H1 (cell line): ENCODE data around the gene SYMPK. TPM values are rescaled to one million over a fixed set of nuclear protein-coding genes. Genes with fewer than 3 reads are reported as not detected.
A peak's percentile ranks its signal among the peaks of the same experiment; 100 is the strongest.

ENCODE experiments used
- CTCF ChIA-PET: fragments of 300-600 bp; sonication (Branson Sonifier 250); formaldehyde crosslinking; loops from one replicate; lab custom pipeline; 2021; ENCODE audit not compliant: partially characterized antibody; lab: Charles Lee
- POLR2A ChIA-PET: fragments of 300-600 bp; sonication (Branson Sonifier 250); formaldehyde crosslinking; loops from one replicate; lab custom pipeline; 2021; ENCODE audit warnings: inconsistent platforms; ENCODE audit not compliant: partially characterized antibody; lab: Charles Lee
- DNase-seq, 2 experiments: peaks; one replicate each; pipeline versions ENCODE4 v3.0.0 to v3.0.0-alpha.2; 2010 to 2022; ENCODE audit warnings: low spot score in 2 of 2, low read depth in 1 of 2, mixed read lengths in 1 of 2
- FAIRE-seq: peaks from 2 replicates; lab custom pipeline; 2011; peaks lifted over from hg19 to GRCh38; lab: Jason Lieb, UNC
- H2AFZ ChIP-seq: 2 replicates; pipeline ENCODE4 v1.8.1; 2012; ENCODE audit warnings: low read length, inconsistent platforms
- H2AK5ac ChIP-seq: 2 replicates; pipeline ENCODE4 v1.6.1; 2013; ENCODE audit warnings: low read depth, low read length
- H2BK120ac ChIP-seq: replicated peaks from 2 replicates; pipeline ENCODE3; 2013; ENCODE audit warnings: low read depth, low read length, inconsistent platforms
- H2BK12ac ChIP-seq: 2 replicates; pipeline ENCODE4 v1.6.1; 2013; ENCODE audit warnings: low read depth, low read length
- H2BK15ac ChIP-seq: 2 replicates; pipeline ENCODE4 v1.6.1; 2013; ENCODE audit warnings: low read length
- H2BK20ac ChIP-seq: 2 replicates; pipeline ENCODE4 v1.6.1; 2013; ENCODE audit warnings: low read length
- H2BK5ac ChIP-seq: 2 replicates; pipeline ENCODE4 v1.6.1; 2013; ENCODE audit warnings: low read depth, low read length
- H3K14ac ChIP-seq: 2 replicates; pipeline ENCODE4 v1.6.1; 2013; ENCODE audit warnings: inconsistent platforms; ENCODE audit not compliant: insufficient read length
- H3K18ac ChIP-seq: 2 replicates; pipeline ENCODE4 v1.6.1; 2013; ENCODE audit warnings: low read length; ENCODE audit errors: extremely low read depth
- H3K23ac ChIP-seq: 2 replicates; pipeline ENCODE4 v1.6.1; 2013; ENCODE audit warnings: inconsistent platforms; ENCODE audit not compliant: insufficient read length
- H3K23me2 ChIP-seq: 2 replicates; pipeline ENCODE4 v1.6.1; 2013; ENCODE audit warnings: low read depth, low read length
- H3K27ac ChIP-seq: 2 replicates; pipeline ENCODE4 v1.6.1; 2011; ENCODE audit warnings: low read depth, low read length, inconsistent platforms
- H3K27me3 ChIP-seq, 4 experiments: replicated peaks in 1 of 4; 1 replicate in 1 of 4; 2 replicates in 3 of 4; pipeline versions ENCODE4 v1.6.1 to v1.8.1; 2011 to 2013; ENCODE audit warnings: low read length in 3 of 4, mild to moderate bottlenecking in 3 of 4, inconsistent platforms in 2 of 4, mixed read lengths in 2 of 4, moderate library complexity in 1 of 4; ENCODE audit not compliant: control insufficient read depth in 3 of 4, insufficient read depth in 3 of 4; ENCODE audit errors: extremely low read depth in 1 of 4
- H3K36me3 ChIP-seq, 4 experiments: 2 replicates each; pipeline versions ENCODE4 v1.6.1 to v1.8.1; 2011 to 2013; ENCODE audit warnings: mild to moderate bottlenecking in 4 of 4, low read length in 3 of 4, moderate library complexity in 2 of 4, control low read depth in 1 of 4, inconsistent platforms in 1 of 4; ENCODE audit not compliant: insufficient read depth in 4 of 4, control insufficient read depth in 2 of 4
- H3K4ac ChIP-seq: replicated peaks from 2 replicates; pipeline ENCODE3; 2013; ENCODE audit warnings: low read length, low read depth, mixed read lengths, inconsistent platforms; ENCODE audit not compliant: insufficient read length
- H3K4me1 ChIP-seq, 4 experiments: replicated peaks in 1 of 4; 1 replicate in 1 of 4; 2 replicates in 3 of 4; pipeline versions ENCODE4 v1.6.1 to v1.8.1; 2011 to 2013; ENCODE audit warnings: low read length in 3 of 4, inconsistent platforms in 2 of 4, mixed read lengths in 1 of 4; ENCODE audit not compliant: insufficient read depth in 4 of 4, control insufficient read depth in 3 of 4
- H3K4me2 ChIP-seq, 2 experiments: 2 replicates each; pipeline versions ENCODE4 v1.6.1 to v1.8.1; 2011 to 2013; ENCODE audit warnings: low read depth in 2 of 2, low read length in 2 of 2, control low read depth in 1 of 2, inconsistent platforms in 1 of 2, mild to moderate bottlenecking in 1 of 2; ENCODE audit not compliant: insufficient read depth in 1 of 2
- H3K4me3 ChIP-seq, 4 experiments: fragments of 200-600, 300-600 bp in 1 of 4; sonication (generic), shearing (Covaris generic), sonication (Bioruptor Twin) in 1 of 4; 2 replicates each; pipeline versions ENCODE4 v1.5.1 to v1.8.1; 2011 to 2016; ENCODE audit warnings: low read length in 4 of 4, low read depth in 3 of 4, control low read depth in 2 of 4, inconsistent platforms in 2 of 4, mild to moderate bottlenecking in 2 of 4, mixed read lengths in 1 of 4, moderate library complexity in 1 of 4; ENCODE audit not compliant: insufficient read depth in 2 of 4; ENCODE audit errors: extremely low read depth in 1 of 4
- H3K56ac ChIP-seq: replicated peaks from 2 replicates; pipeline ENCODE3; 2013; ENCODE audit warnings: low read depth, mild to moderate bottlenecking, mixed read lengths, low read length, inconsistent platforms; ENCODE audit not compliant: insufficient read length
- H3K79me1 ChIP-seq: 2 replicates; pipeline ENCODE4 v1.6.1; 2013; ENCODE audit warnings: low read depth, low read length, control low read depth
- H3K79me2 ChIP-seq, 2 experiments: 2 replicates each; pipeline versions ENCODE4 v1.6.1 to v1.8.1; 2012 to 2013; ENCODE audit warnings: low read length in 2 of 2, mild to moderate bottlenecking in 2 of 2, inconsistent platforms in 1 of 2; ENCODE audit not compliant: insufficient read depth in 2 of 2, control insufficient read depth in 1 of 2
- H3K9ac ChIP-seq, 4 experiments: replicated peaks in 1 of 4; 1 replicate in 1 of 4; 2 replicates in 3 of 4; pipeline versions ENCODE4 v1.6.1 to v1.8.1; 2011 to 2013; ENCODE audit warnings: low read depth in 3 of 4, low read length in 3 of 4, control low read depth in 2 of 4, mild to moderate bottlenecking in 2 of 4, moderate library complexity in 2 of 4, inconsistent platforms in 1 of 4; ENCODE audit errors: extremely low read depth in 1 of 4
- H3K9me3 ChIP-seq, 2 experiments: 2 replicates each; pipeline versions ENCODE4 v1.6.1 to v1.8.1; 2012 to 2013; ENCODE audit warnings: mild to moderate bottlenecking in 2 of 2, moderate library complexity in 2 of 2, control low read depth in 1 of 2, inconsistent platforms in 1 of 2, low read depth in 1 of 2, low read length in 1 of 2, mixed read lengths in 1 of 2; ENCODE audit not compliant: insufficient read depth in 2 of 2
- H4K20me1 ChIP-seq, 2 experiments: replicated peaks in 1 of 2; 2 replicates each; pipeline versions ENCODE3 to v1.8.1; 2011 to 2013; ENCODE audit warnings: inconsistent platforms in 2 of 2, low read length in 2 of 2, mild to moderate bottlenecking in 1 of 2; ENCODE audit not compliant: insufficient read depth in 2 of 2, control insufficient read depth in 1 of 2
- H4K5ac ChIP-seq: 2 replicates; pipeline ENCODE4 v1.6.1; 2013; ENCODE audit warnings: low read length, low read depth, mixed read lengths, inconsistent platforms; ENCODE audit not compliant: insufficient read length
- H4K8ac ChIP-seq: 2 replicates; pipeline ENCODE4 v1.8.0; 2013; ENCODE audit warnings: mild to moderate bottlenecking, moderate library complexity, low read length, inconsistent platforms; ENCODE audit not compliant: insufficient read depth; ENCODE audit errors: extremely low read depth
- H4K91ac ChIP-seq: replicated peaks from 2 replicates; pipeline ENCODE3; 2013; ENCODE audit warnings: low read length, mixed read lengths, inconsistent platforms; ENCODE audit not compliant: insufficient read length
- ATF2 ChIP-seq: IDR thresholded peaks from 2 replicates; pipeline ENCODE4 v1.6.1; 2012; ENCODE audit warnings: low read length, inconsistent platforms
- CTBP2 ChIP-seq: IDR thresholded peaks from 2 replicates; pipeline ENCODE4 v1.7.0; 2011; ENCODE audit warnings: borderline replicate concordance, mild to moderate bottlenecking, moderate library complexity, mixed read lengths, low read length; ENCODE audit not compliant: insufficient read depth, insufficient read length
- POLR2AphosphoS5 ChIP-seq: IDR thresholded peaks from 2 replicates; pipeline ENCODE4 v1.6.1; 2011; ENCODE audit warnings: low read depth, low read length
- WGBS, 2 experiments: shearing (Covaris generic) in 1 of 2; methylation state at CpG; one replicate each; pipeline versions ENCODE4 v1.1.6 to v1.1.7; 2013 to 2015; ENCODE audit warnings: low lambda C conversion rate in 2 of 2, mixed read lengths in 2 of 2, inconsistent platforms in 1 of 2, low coverage in 1 of 2, missing lambda C conversion rate in 1 of 2; ENCODE audit not compliant: insufficient replicate concordance in 2 of 2, insufficient coverage in 1 of 2, insufficient read length in 1 of 2; ENCODE audit errors: extremely low coverage in 1 of 2, missing lambda C conversion rate in 1 of 2; 5-methylcytosine and 5-hydroxymethylcytosine counted together
- polyA plus RNA-seq, 7 experiments: library from polyadenylated mRNA; depleted of rRNA in 3 of 7; stranded (reverse) in 5 of 7; unstranded in 2 of 7; fragments of >200 nt in 5 of 7; fragments of 200-250 nt in 2 of 7; gene quantifications; 1 replicate in 5 of 7; 2 replicates in 1 of 7; 4 replicates in 1 of 7; pipeline versions ENCODE4 v1.2.1 to v1.2.3, GENCODE V29; 2011 to 2013; ENCODE audit warnings: missing spikeins in 2 of 7, mixed read lengths in 2 of 7
- total RNA-seq: library from RNA; stranded (reverse); fragmentation: NEBNext Ultra II Directional; extraction: Animal tissue kit (Norgen Biotek cat#: 25700); gene quantifications from 2 replicates; pipeline ENCODE4 v1.2.1, GENCODE V29; 2021

The SYMPK gene
- total and polyA plus RNA-seq, 2 of the 8 experiments (the other 6 are each of a cell fraction or from before 2014, with no cell fraction given) = 93.6 to 99.5 TPM

GRCh38 chr19:45814166-45814780 lies 48.7 kb downstream of the SYMPK start:
- POLR2A ChIA-PET = interaction anchor here (0.6 to 12.6 kb wide), 12 partner anchors 10 to 97 kb away, joined by 3 to 175 read pairs (median 4); partner anchors contain the start of genes DMPK, DMWD, FBXO46 and FOXA3

More at GRCh38 chr19:45814166-45814780, 48.7 kb downstream of the SYMPK start:
- peaks cover 0 to 23% (median 20%) of the 10 kb centered on the region in 4 experiments; a peak in 6 of 7 replicates for H3K4me1 ChIP-seq
- H3K9ac ChIP-seq = 0 out of 7 replicates have a peak overlapping the region, but pooled peaks of 1 of the 4 experiments have one; percentile 48
- no peak overlapping the region for H2AK5ac ChIP-seq
- FAIRE-seq (no peak), DNase-seq (no peak)
- no peak overlapping the region for H2AFZ ChIP-seq
- H3K79me2 ChIP-seq = no peaks in the 10 kb centered on the region
- H3K27ac ChIP-seq = peak overlapping the region; percentile 0; the same call in 1 of the 2 replicates
- no peaks in the 10 kb centered on the region for H4K20me1 ChIP-seq
- no peak overlapping the region for H3K18ac ChIP-seq
- no peak overlapping the region for H3K14ac ChIP-seq
- peak overlapping the region; percentile 85 to 88 for H3K4me2 ChIP-seq
- H3K56ac ChIP-seq = no peak overlapping the region
- H3K9me3 ChIP-seq = no peaks in the 10 kb centered on the region
- H2BK20ac ChIP-seq = no peak overlapping the region
- peak; percentile 37 for TF ChIP-seq POLR2AphosphoS5
- TF ChIP-seq ATF2 = 0 out of 2 replicates have a peak, but pooled peaks have one; percentile 4
- TF ChIP-seq CTBP2 = no peak
- H3K23me2 ChIP-seq = peaks cover 16% of the 10 kb centered on the region
- 92% methylated on average over 12 of the region's 12 CpGs; no CpG with 5 or more reads in 1 of the 2 experiments for WGBS, 2 experiments
- H3K79me1 ChIP-seq = no peaks in the 10 kb centered on the region
- H3K4ac ChIP-seq = peak overlapping the region; percentile 54
- H2BK5ac ChIP-seq = peak overlapping the region; percentile 32; the same call in 1 of the 2 replicates
- no peak overlapping the region; the same call in 1 of the 2 replicates for H2BK15ac ChIP-seq
- peak overlapping the region in 3 of 4 experiments; percentile 52 to 68 (median 57); a peak in 7 of 8 replicates for H3K4me3 ChIP-seq
- H3K23ac ChIP-seq = no peak overlapping the region
- H3K36me3 ChIP-seq = no peaks in the 10 kb centered on the region
- H2BK120ac ChIP-seq = no peak overlapping the region
- H2BK12ac ChIP-seq = peak overlapping the region; percentile 27; the same call in 1 of the 2 replicates
- H4K5ac ChIP-seq = no peak overlapping the region
- H3K27me3 ChIP-seq = no peaks in the 10 kb centered on the region
- H4K8ac ChIP-seq = no peak overlapping the region
- CTCF ChIA-PET = interaction anchor here (0.6 to 8.8 kb wide), 11 partner anchors 9 to 144 kb away, joined by 3 to 107 read pairs (median 3); partner anchors contain the start of gene SIX5
- no peak overlapping the region for H4K91ac ChIP-seq
